Daoy (cell line): Measurements from ENCODE around the gene CASQ2. TPM values are rescaled to one million over a fixed set of nuclear protein-coding genes. Genes with fewer than 3 reads are reported as not detected.

Experiments
- DNase-seq: peaks from one replicate; pipeline ENCODE4 v3.0.0-alpha.2; 2015; ENCODE audit warnings: low read depth
- total RNA-seq: library from RNA; depleted of rRNA; stranded (reverse); fragments of >200 nt; shearing (Covaris generic); gene quantifications from 2 replicates; pipeline ENCODE4 v1.2.3, GENCODE V29; 2014

The CASQ2 gene
- total RNA-seq, 1 experiment from 2014 or later, result 0.29 TPM

DNA sequence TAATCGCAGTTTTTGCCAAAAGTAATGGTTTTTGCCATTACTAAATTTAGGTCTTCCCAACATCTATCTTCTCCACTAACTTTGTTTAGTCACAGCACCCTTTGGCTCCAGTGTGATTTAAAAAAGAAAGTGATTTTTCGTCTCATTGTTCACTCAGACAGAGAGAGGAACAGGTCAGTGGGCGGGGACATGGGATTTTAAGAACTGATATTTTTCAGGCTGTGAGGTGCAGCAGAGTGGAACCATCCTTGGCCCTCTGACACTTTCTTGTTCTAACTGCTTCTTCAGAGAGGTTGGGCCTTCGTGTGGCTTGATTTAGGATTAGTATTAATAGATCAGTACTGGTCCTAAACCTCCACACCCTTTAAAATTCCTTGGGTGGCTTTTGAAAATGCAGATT lies 38.8 kb downstream of the CASQ2 start:
- no peak for DNase-seq

DNA sequence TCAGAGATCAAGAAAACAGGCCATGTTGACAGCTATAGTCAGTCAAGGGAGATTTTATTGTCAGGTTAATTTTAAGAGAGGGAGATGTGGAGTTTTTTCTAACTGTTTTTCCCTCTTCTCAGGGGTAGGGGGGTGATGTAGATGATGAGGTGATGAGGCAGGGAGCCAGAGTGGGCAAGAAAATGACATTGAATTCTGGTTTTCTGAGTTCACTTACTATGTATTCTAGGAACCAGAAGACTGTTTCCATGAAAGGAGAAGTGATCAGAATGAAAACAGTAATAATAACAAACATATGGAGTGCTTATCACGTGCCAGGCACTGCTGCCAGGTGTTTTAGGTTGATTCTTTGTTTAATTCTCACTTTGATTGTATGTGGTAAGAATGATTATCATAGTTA lies 40.2 kb downstream of the CASQ2 start:
- DNase-seq, result no peak

DNA sequence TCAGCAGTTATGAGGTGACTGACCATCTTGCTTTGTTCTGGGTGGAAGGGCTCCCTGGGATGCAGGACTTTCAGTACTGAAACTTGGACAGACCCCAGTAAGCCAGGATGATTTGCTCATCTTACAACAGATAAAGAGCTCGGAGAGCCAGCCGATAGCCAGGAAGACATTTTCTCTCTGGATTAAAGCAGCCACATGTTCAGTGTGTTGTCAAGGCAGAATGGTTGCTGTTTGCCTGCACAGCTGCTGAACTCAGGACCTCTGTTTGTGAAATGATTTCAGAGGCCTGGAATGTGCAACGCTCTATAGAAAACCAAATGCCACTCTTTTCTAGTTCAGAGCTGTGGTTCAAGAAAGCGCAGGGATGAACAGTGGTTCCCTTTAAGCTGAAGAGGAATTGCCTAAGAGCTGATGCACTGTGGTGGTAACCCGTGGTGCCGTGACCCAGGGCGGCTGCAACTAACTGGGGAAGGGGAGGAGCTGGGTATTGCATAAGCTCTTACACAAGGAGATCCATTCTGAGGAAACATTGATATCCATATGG lies 40.7 kb downstream of the CASQ2 start:
- peak; percentile 78 for DNase-seq

DNA sequence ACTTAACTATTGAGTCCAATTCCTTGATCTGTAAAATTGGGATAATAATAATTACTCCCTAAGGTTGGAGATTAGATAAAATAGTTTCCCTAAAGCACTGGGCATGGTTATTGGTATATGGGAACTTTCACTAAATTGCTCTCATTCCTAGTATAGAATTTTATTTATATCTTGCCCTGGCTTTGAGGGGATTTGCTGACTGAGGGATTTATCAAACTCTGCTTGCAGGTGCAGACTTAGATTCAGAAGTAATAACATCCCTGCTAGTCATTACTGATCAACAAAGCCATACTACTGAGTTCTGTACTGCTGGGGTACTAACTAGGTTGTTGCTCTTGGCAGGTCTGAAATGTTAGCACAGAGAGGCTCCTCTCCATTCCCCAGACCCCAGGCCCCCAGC lies 41.9 kb downstream of the CASQ2 start:
- DNase-seq, result no peak

DNA sequence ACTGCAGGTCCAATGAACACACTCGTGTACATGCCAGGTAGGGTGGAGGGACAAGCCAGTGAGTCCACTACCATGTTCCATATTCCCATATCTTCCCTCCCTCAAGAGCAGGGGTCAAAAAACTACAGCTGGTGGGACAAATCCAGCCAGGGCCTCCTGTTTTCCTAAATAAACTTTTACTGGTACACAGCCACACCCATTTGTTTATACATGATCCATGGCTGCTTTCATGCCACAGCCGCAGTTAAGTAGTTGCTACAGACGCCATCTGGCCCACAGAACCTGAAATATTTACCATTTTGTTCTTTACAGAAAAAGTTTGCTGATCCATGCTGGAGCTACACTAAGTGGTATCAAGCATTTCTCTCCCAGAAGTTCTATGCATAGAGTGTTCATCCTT lies 42.4 kb downstream of the CASQ2 start:
- no peak for DNase-seq

DNA sequence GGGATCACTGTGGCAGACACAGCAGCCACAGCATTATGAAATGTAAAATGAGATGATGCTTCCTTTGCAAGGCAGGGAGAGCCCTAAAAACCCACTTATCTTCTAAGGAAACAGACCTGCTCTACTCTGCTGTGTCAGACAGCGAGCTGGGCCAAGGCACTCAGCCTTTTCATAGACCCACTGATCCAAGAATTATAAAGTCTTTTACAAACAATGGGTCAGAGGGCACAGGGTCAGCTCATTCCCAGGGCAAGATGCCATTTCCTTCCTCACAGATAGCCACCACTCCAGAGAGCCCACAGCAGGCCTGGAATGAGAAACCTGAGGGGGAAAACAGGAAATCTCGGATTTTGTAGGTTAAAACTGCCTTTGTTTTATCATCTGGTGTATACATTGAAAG lies 42.9 kb downstream of the CASQ2 start:
- no peak for DNase-seq

DNA sequence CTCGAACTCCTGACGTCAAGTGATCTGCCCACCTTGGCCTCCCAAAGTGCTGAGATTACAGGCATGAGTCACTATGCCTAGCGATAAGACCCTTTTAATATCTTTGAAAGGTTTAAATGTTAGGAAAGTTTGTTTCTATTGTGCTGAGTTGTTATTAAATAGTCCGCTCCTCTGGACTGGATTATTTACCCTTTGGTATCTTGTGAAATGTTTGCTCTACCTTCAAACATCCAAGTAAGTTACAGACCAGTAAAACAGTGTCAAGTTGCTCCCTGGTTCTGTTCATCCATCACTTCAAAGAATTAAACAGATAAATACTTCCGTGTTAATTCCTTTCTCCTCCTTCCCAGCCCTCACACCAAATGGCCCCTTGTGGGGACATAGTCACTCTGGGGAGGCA lies 44.8 kb downstream of the CASQ2 start:
- no peak for DNase-seq

DNA sequence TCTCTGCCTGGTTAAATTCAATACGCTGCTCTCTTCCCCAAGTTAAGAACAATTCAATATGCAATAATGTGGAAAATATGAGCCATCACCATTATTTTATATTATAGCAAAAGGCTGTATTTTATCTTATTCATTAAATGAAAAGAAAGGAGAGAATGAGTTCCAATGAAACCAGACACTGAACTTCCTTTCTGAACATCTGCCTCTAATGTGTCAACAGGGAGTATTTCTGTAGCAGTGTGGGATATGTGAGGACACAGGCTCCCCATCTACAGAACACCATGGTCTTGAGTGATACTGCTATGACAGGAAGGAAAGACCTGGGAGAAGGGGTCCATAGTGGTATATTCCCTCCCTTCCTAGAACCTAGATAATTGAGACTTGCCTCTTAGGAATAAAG lies 46.3 kb downstream of the CASQ2 start:
- no peak for DNase-seq

DNA sequence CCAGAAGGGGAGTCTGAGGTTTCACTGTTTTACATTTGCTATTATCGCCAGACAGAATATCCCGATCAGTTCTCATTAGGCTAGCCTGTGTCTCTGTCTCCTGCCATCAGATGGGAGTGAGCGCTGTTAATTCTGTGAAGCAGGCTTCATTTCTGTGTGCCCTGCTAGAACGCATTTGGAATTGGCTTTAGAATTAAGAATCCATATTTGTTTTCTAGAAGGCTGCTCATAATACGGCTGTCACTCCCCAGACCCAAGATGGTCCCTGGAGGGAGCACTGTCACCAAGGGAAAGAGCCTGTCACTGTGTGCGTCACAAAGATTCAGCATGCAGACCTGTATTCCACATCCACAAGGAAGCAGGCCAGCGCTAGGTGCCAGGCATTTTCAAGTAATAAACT lies 49.2 kb downstream of the CASQ2 start:
- DNase-seq, result no peak

DNA sequence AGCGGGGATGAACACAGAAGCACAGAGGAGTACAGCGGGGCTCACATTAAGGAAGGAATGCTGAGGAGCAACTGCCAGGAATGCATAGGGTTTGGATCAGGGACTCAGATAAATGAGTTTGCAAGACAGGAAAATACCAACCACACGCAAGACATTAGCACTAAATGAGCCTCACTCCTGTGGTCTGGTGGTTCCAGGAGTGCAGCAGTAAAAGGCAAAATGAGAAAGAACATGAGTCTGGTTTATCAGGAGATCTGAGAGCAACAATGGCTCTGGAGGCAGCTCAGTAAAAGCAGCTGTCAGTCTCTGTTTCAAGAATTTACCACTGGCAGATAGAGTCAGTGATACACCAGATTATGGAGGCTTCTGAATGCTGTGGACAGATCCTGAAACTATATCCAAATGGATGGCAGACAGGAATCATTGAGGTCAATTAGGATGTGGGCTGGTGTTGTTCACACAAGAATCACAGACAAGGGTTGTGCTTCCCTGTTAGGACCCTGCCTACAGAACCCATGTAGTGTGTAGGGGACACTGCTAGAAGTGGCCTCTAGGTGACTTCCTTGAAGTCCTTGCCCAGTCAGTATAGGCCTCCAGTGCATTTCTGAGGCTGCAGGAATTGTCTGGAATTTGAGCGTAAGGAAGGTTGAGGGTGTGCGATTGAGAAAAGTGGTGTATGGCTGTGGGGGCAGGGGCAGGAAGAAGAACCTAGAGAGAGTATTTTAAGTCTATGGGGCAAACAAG lies 50.3 kb downstream of the CASQ2 start:
- no peak for DNase-seq

DNA sequence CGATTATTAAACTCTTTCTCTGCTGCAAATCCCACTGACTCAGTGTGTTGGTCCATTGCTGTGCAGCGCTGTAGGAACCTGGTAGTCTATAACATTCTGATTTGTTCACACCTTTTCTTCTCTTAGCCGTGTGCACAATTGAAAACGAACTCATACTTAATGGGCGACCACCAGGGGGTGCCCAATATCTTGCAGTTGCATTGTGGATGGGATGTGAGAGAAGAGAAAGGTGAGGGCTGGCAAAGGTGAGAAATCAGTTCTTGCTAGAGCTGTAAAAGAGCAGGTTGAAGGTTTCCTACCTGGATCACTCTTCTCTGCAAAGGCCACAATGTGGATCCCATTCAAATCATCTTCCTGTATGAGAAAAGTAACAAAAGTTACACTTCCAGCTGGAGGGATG lies 51.0 kb downstream of the CASQ2 start:
- DNase-seq, result peak; percentile 46

DNA sequence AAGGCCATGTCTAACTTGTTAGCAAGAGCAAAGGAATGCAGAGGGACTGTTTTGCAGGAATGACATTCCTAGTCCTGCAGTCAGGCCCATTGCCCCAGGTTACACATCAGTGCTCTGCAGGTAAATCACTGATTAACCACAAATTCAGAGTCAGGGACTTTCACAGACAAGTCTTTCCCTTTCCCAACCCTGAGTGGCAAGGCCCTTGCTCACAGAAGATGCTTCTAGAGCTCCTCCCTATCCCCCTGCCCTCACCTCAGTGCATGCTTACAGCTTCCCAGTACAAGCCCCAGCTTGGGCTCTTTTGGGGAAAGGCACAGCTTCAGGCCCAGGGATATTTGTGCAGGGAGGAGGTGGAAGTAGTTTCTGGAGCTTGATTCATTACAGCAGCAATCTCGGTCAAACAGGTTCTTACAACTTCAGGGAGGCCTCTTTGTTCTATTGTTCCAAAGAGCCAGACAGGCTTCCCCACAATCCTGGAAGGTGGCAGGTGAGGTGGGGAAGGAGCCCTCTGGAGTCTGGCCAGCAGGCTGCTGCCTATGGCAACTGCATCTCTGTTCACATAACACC lies 53.9 kb downstream of the CASQ2 start:
- DNase-seq, result no peak

DNA sequence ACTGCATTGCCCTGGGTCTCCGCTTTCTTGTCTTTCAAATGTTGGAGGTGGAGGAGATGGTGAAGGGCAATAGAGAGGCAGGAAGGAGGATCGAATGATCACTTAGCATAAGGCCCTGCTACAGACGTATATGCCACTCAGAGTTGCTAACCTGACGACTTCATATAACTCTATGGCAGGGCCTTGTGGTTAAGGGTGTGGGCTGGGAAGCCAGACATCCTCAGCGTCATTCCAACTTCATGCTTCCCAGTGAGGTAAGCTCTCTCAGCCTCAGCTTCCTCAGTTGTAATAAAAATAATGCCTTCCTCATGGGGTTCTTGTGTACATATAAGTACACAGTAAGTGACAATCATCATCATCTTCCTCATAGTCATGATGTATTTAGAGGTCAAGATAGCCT lies 54.6 kb downstream of the CASQ2 start:
- no peak for DNase-seq

DNA sequence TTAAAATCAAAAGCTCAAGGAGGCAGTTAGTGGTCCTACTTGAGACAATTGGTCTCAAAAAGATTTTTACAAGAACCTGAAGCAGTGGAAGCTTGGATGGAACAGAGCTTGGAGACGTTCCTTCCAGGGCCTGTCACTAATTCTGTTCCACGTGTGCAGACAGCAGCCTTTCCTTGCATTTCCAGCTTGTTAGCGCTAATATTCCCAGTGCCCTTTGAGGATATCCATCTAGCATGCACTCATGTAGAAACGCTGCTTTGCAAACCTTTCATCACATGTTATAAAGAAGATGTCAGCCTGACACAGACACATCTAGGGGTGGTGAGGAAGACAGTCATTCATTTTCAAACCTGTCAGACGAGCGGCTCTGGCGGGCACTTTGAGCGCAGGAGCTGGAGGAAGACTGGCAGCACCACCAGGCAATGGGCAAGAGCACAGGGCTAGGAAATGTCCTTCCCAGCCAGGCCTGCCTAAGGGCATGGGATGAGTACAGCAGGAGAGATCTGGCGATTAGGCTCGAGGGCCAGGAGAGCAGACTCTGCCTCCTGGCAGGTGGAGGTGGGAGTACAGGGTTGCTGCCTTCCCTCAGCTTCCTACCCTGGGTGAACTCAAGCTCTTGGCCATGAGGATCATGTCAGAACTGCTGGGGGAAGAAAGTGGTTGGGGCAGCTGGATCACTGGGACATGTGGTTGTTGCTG lies 55.5 kb downstream of the CASQ2 start:
- no peak for DNase-seq

DNA sequence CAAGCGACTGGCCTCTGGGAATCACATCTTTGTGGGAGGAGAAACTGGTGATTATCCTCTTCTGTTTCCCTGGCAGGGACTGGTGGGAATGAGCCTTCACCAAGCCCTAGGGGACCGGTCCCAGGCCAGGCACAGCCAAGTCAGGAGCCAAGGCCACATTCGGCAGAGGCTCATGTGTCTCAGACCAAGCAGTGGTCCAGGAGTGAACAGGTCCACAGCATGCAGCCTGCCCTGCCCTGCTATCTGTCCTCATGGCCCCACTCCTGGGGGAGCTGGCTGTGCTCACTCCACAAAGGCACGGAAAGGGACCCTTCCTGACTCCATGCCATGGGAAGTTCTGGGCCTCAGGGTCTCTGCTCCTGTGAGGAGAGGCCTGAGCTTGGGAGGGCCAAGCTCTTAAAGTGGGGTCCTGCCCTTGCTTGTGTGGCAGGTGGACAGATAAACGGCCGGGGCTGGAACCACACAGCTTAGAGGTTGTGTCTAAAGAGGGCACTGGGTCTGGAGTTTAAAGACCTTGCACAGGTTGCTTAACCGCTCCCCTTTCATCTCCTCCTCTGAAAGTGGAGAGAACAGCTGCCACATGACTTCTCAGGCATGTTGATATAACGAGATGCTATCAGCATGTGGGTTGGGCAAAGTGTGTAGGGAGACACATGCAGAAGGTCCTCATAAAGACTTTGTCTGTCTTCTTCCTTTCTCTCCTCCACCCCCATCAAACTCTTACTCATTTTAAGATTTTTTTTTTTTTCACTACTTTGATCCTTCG lies 57.5 kb downstream of the CASQ2 start:
- no peak for DNase-seq

DNA sequence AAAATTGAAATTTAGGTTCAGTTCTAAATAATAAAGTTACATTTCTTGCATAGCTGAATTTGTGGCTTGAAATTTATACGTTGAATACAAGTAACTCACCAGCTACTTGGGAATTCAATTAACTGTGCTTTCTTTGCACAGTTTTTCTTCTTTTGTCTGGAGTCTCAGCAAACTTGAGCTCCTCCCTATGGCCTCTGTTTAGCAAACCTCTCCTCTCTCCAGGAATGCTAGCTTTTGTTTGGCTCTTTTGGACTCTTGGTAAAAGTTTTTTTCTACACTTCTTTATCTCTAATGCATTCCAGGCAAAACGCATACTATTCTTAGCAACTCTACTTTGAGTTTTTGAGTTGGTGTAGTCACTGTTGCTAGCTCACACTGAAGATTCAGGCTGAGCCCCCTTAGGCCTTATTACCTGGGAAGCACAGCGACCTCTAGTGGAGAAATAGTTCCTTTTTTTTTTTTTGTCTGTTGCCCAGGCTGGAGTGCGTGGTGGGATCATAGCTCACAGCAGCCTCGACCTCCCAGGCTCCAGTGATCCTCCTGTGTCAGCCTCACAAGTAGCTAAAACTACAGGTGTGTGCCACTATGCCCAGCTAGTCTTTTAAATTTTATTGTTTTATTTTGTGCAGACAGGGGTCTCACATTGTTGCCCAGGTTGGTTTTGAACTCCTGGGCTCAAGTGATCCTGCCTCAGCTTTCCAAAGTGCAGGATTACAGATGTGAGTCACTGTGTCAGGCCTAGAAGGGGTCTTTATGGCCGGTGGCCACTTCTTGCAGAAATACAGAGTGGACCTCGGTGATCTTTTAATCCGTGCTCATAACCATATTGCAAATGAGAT lies 61.7 kb downstream of the CASQ2 start:
- peak; percentile 47 for DNase-seq

DNA sequence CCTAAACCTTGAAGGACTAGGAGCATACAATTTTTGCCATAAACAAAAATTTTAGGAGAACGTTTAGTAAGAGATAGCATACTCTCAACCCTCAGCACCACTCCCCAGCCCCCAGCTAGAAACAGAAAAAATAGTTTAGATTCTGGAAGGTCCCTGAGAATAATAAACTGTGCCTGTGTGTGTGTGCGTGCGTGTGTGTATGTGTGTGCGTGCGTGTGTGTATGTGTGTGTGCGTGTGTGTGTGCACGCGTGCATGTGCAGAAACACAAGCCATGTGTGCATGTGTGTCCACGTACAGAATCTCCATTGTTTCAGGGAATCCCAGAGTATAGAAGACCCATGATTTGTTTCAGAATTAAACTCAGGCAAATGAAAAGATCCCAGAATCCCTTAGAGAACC lies 62.6 kb downstream of the CASQ2 start:
- no peak for DNase-seq

DNA sequence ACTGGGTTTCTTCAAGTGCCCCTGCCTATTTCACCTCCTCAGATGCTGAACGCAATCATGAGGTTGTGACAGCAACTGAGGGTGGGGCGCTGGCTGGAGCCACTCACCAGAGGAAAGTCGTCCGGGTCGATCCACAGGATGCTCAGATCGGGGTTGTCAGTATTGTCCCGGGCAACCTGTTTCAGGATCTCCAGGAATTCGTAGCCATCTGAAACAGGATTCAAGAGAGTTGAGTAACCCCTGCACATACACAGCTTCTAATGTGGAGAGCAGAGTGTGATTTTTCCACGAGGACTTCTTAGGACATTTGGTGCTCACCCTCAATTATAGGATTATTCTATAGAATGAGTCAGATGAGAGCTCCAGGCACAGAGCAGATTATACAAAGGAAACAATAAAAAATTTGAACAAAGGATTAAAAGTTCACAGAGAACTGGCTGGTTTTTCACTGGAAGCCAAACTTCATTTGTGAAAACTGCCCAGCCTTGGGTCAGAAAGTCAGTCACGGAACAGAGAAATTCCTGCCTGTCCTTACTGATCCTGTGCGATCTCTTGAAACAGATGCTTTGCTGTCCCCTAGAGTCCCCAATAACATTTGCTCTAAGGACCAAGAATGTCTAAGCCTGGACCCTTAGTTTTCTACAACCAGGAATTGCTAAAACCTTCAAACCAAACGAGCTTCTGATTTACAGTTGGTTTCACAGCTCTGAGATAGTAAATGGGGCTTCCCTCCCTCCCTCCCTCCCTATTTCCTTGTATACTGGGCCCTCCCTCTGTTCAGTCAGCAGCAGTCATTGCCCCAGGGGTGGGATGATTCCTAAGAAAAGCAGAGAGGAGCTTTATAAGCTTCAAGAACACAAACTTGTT lies 63.2 kb downstream of the CASQ2 start:
- DNase-seq, result no peak

DNA sequence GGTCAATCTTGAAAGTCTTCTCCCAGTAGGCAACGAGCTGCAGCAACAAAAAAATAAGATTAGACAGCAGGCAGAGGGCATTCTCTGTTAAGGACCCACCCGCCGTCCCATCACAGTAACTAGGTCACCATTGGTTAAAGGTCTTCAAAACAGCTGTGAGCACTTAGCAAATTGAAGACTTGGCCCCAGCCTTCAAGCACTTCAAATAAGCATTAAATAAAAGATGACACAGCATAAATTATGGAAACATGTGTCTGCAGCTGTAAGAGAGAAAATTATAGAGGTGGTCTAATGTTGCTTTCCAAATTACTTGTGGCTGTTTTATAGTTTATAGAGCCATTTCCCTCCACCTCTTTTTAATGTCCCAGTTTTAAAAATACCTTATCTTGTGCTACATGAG lies 65.6 kb downstream of the CASQ2 start:
- no peak for DNase-seq

DNA sequence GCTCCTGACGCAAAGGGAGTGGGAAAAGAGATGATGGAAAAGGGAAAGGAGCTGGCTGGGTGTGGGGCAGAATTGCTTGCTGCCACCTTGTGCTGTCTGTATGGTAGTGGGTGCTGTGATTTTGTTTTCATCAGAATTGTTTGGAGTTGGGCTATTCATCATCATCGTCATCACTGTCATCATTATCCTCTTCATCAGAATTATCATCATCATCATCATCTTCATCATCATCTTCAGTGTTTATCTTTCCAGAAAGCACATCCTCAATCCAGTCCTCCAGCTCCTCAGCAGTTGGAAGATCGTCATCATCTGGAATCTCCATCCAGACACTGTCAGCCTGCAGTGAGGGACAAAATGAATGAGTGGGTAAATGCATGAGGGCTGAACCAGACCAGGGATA lies 67.4 kb downstream of the CASQ2 start:
- no peak for DNase-seq
